Vagina (tissue), 2 donors: ENCODE results near the gene MSX2.

ENCODE experiments used
- CTCF ChIP-seq, 3 experiments: fragments of 450-650 bp in 2 of 3; fragments of 200-600 bp in 1 of 3; sonication (generic) in 1 of 3; IDR thresholded peaks; one replicate each; pipeline ENCODE4 v1.5.1; 2017 to 2019; ENCODE audit warnings: antibody characterized with exemption in 3 of 3, mild to moderate bottlenecking in 2 of 3, moderate library complexity in 2 of 3
- POLR2AphosphoS5 ChIP-seq, 2 donors: sonication (generic); formaldehyde crosslinking; IDR thresholded peaks; one replicate each; pipeline ENCODE4 v1.9.0; 2017; ENCODE audit warnings: antibody characterized with exemption in 2 of 2, mild to moderate bottlenecking in 2 of 2, low read depth in 1 of 2; ENCODE audit not compliant: insufficient read depth in 1 of 2

GRCh38 chr5:174733836-174734235 lies 9.5 kb downstream of the MSX2 start:
- no peak for TF ChIP-seq CTCF (IDR thresholded peaks at IDR 0.05)
- no peak for TF ChIP-seq POLR2AphosphoS5 (IDR thresholded peaks at IDR 0.05; ENCODE audit: insufficient read depth in 1 of 2, low read depth in 1 of 2)
